Right lobe of liver (tissue), 4 donors: ENCODE results near the gene PCNX4.

ENCODE experiments used
- POLR2A ChIP-seq: fragments of 450-650 bp; IDR thresholded peaks from one replicate; pipeline ENCODE4 v1.6.1; 2017; ENCODE audit warnings: antibody characterized with exemption, mild to moderate bottlenecking
- TF ChIP-seq, protein P1 (sequence below), 4 donors: fragments of 200-600 bp in 3 of 4; fragments of 450-650 bp in 1 of 4; IDR thresholded peaks; one replicate each; pipeline versions ENCODE4 v1.5.1 to v1.8.0; 2016 to 2022; ENCODE audit warnings: antibody characterized with exemption in 4 of 4, mild to moderate bottlenecking in 2 of 4
- donor health status: DM: no; HTN: no; CAD: no.
- donor health status: DM: no; HTN: no; CAD: no.
- donor health status: DM: no; HTN: yes; CAD: no.

DNA sequence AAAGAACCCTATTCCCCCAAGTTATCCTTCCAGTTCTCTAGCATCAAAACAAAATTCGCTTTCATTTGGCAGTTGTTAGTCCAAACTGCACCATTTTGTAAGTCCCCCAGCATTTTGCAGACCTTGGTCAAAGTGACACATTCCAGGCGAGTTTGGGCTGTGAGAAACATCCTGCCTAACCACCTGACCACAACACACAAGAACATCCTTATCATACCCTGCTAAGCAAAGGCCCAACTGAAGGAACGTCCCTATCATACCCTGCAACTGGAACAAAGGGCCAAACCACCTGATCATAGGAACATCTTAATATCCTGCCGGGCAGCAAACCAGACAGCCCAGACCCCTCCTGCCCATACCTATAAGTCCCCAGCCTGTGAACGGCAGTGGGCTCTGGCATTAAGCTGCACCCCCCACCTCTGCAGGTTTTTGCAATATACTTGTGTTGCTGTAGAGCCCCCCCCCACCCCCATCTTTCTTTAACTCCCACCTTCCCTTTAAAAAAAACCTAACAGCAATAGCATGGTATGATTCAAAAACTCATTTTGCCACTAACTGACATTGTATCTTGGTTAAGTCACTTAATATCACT lies 2.7 kb downstream of the PCNX4 start:
- TF ChIP-seq, protein P1, sequence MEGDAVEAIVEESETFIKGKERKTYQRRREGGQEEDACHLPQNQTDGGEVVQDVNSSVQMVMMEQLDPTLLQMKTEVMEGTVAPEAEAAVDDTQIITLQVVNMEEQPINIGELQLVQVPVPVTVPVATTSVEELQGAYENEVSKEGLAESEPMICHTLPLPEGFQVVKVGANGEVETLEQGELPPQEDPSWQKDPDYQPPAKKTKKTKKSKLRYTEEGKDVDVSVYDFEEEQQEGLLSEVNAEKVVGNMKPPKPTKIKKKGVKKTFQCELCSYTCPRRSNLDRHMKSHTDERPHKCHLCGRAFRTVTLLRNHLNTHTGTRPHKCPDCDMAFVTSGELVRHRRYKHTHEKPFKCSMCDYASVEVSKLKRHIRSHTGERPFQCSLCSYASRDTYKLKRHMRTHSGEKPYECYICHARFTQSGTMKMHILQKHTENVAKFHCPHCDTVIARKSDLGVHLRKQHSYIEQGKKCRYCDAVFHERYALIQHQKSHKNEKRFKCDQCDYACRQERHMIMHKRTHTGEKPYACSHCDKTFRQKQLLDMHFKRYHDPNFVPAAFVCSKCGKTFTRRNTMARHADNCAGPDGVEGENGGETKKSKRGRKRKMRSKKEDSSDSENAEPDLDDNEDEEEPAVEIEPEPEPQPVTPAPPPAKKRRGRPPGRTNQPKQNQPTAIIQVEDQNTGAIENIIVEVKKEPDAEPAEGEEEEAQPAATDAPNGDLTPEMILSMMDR (IDR thresholded peaks at IDR 0.05) = no peak
- TF ChIP-seq POLR2A = no peak
